K562 (cell line): ENCODE results near the gene SMCHD1. TPM values are rescaled to one million over a fixed set of nuclear protein-coding genes. Genes with fewer than 3 reads are reported as not detected.

Experiments
- ATF7 ChIP-seq: fragments of 450-650 bp; IDR thresholded peaks from 2 replicates; pipeline ENCODE4 v1.7.1; 2014; ENCODE audit warnings: mild to moderate bottlenecking, moderate library complexity
- DIDO1 ChIP-seq: fragments of 450-650 bp; IDR thresholded peaks from 2 replicates; pipeline ENCODE4 v1.6.1; 2016; ENCODE audit warnings: low read depth, missing biosample characterization, missing genetic modification characterization
- FOS ChIP-seq: IDR thresholded peaks from 3 replicates; pipeline ENCODE4 v1.6.1; 2011; ENCODE audit not compliant: insufficient read length; ENCODE audit errors: extremely low read depth
- KHSRP ChIP-seq: fragments of 450-650 bp; IDR thresholded peaks from 2 replicates; pipeline ENCODE4 v1.6.1; 2017
- NR2C2 ChIP-seq, 2 experiments: fragments of 200-800 bp in 1 of 2; sonication (Bioruptor generic) in 1 of 2; sonication (generic) in 1 of 2; formaldehyde crosslinking in 1 of 2; IDR thresholded peaks; 2 replicates each; pipeline versions ENCODE4 v1.6.1 to v1.8.0; 2016 to 2022; ENCODE audit warnings: mild to moderate bottlenecking in 1 of 2, missing compliant biosample characterization in 1 of 2, missing genetic modification characterization in 1 of 2, missing genetic modification reagents in 1 of 2
- POLR2AphosphoS2 ChIP-seq: IDR thresholded peaks from 2 replicates; pipeline ENCODE4 v1.6.1; 2012; ENCODE audit warnings: low read length, improper control_type of control experiment
- SRSF3 ChIP-seq: fragments of 200-400 bp; formaldehyde crosslinking; IDR thresholded peaks from 2 replicates; pipeline ENCODE4 v1.6.1; 2016; ENCODE audit warnings: mild to moderate bottlenecking, low read length, moderate library complexity; ENCODE audit not compliant: insufficient read depth
- polyA plus RNA-seq, 8 experiments: library from polyadenylated mRNA; depleted of rRNA in 4 of 8; stranded (reverse) in 5 of 8; unstranded in 3 of 8; fragments of >200 nt; fragmentation: Nextera tagmentation in 2 of 8; fragmentation: Illumina TruSeq in 1 of 8; extraction: Ambion mirVana in 2 of 8; extraction: Trizol in 1 of 8; gene quantifications; 2 replicates each; pipeline versions ENCODE4 v1.2.1 to v1.2.3, GENCODE V29; 2011 to 2014; ENCODE audit warnings: inconsistent platforms in 1 of 8, missing spikeins in 1 of 8
- total RNA-seq, 7 experiments: library from RNA; depleted of rRNA in 6 of 7; stranded (reverse); fragments of >200 nt in 6 of 7; fragmentation: Illumina TruSeq in 2 of 7; extraction: Trizol in 2 of 7; gene quantifications; 2 replicates each; pipeline versions ENCODE4 v1.2.1 to v1.2.3, GENCODE V29; 2011 to 2021; ENCODE audit warnings: low replicate concordance in 1 of 7
- TF ChIP-seq, protein P1 (sequence below): fragments of 450-650 bp; IDR thresholded peaks from 2 replicates; pipeline ENCODE4 v1.6.1; 2016; ENCODE audit warnings: mild to moderate bottlenecking, moderate library complexity
- TF ChIP-seq, protein P2 (sequence below): fragments of 450-650 bp; IDR thresholded peaks from 2 replicates; pipeline ENCODE4 v1.6.1; 2017; ENCODE audit warnings: mild to moderate bottlenecking, moderate library complexity

Gene SMCHD1
- total and polyA plus RNA-seq, 9 of the 15 experiments (the other 6 are each of a cell fraction or from before 2014, with no cell fraction given) = 6.3 to 144 (median 72.7) TPM

DNA sequence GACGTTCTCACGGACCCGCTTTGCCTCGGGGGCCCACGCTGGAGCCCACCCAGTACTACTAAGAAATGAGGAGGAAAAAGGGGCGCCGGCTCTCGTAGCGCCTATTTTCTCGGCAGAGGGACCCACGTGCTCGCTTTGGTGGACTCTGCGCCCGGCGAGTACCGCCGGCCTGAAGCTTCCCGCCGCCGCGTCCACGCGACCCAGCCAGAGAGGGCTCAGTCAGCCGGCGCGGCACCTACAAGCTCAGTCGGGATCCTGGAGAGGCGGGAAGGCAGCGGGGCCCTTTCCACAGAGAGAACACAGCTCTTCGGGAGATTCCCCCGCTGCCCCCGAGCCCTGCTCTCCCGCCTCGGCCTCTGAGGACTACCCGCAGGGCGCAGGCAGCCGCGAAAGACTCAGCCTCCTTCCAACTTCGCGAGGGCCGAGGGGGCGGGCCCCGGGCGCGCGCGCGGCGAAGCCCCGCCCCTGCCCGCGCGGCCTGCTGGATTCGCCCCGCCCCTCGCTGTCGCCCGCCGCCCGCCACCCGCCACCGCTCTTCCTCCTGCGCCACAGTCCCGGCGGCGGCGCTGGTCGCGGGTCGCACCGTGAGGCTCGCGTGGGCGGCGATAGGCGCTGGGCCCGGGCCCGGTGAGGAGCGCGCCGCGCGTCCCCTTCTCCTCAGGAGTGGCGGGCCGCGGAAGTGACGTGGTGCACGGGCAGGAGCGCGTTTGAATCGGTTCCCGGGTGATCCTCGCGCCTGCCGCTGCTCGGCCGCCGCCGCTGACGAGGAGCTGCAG lies at the start of gene SMCHD1 (continued):
- TF ChIP-seq, protein P1, sequence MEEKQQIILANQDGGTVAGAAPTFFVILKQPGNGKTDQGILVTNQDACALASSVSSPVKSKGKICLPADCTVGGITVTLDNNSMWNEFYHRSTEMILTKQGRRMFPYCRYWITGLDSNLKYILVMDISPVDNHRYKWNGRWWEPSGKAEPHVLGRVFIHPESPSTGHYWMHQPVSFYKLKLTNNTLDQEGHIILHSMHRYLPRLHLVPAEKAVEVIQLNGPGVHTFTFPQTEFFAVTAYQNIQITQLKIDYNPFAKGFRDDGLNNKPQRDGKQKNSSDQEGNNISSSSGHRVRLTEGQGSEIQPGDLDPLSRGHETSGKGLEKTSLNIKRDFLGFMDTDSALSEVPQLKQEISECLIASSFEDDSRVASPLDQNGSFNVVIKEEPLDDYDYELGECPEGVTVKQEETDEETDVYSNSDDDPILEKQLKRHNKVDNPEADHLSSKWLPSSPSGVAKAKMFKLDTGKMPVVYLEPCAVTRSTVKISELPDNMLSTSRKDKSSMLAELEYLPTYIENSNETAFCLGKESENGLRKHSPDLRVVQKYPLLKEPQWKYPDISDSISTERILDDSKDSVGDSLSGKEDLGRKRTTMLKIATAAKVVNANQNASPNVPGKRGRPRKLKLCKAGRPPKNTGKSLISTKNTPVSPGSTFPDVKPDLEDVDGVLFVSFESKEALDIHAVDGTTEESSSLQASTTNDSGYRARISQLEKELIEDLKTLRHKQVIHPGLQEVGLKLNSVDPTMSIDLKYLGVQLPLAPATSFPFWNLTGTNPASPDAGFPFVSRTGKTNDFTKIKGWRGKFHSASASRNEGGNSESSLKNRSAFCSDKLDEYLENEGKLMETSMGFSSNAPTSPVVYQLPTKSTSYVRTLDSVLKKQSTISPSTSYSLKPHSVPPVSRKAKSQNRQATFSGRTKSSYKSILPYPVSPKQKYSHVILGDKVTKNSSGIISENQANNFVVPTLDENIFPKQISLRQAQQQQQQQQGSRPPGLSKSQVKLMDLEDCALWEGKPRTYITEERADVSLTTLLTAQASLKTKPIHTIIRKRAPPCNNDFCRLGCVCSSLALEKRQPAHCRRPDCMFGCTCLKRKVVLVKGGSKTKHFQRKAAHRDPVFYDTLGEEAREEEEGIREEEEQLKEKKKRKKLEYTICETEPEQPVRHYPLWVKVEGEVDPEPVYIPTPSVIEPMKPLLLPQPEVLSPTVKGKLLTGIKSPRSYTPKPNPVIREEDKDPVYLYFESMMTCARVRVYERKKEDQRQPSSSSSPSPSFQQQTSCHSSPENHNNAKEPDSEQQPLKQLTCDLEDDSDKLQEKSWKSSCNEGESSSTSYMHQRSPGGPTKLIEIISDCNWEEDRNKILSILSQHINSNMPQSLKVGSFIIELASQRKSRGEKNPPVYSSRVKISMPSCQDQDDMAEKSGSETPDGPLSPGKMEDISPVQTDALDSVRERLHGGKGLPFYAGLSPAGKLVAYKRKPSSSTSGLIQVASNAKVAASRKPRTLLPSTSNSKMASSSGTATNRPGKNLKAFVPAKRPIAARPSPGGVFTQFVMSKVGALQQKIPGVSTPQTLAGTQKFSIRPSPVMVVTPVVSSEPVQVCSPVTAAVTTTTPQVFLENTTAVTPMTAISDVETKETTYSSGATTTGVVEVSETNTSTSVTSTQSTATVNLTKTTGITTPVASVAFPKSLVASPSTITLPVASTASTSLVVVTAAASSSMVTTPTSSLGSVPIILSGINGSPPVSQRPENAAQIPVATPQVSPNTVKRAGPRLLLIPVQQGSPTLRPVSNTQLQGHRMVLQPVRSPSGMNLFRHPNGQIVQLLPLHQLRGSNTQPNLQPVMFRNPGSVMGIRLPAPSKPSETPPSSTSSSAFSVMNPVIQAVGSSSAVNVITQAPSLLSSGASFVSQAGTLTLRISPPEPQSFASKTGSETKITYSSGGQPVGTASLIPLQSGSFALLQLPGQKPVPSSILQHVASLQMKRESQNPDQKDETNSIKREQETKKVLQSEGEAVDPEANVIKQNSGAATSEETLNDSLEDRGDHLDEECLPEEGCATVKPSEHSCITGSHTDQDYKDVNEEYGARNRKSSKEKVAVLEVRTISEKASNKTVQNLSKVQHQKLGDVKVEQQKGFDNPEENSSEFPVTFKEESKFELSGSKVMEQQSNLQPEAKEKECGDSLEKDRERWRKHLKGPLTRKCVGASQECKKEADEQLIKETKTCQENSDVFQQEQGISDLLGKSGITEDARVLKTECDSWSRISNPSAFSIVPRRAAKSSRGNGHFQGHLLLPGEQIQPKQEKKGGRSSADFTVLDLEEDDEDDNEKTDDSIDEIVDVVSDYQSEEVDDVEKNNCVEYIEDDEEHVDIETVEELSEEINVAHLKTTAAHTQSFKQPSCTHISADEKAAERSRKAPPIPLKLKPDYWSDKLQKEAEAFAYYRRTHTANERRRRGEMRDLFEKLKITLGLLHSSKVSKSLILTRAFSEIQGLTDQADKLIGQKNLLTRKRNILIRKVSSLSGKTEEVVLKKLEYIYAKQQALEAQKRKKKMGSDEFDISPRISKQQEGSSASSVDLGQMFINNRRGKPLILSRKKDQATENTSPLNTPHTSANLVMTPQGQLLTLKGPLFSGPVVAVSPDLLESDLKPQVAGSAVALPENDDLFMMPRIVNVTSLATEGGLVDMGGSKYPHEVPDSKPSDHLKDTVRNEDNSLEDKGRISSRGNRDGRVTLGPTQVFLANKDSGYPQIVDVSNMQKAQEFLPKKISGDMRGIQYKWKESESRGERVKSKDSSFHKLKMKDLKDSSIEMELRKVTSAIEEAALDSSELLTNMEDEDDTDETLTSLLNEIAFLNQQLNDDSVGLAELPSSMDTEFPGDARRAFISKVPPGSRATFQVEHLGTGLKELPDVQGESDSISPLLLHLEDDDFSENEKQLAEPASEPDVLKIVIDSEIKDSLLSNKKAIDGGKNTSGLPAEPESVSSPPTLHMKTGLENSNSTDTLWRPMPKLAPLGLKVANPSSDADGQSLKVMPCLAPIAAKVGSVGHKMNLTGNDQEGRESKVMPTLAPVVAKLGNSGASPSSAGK = peak; percentile 97
- peak; percentile 67 for TF ChIP-seq NR2C2 (CRISPR knock-in tag; IDR thresholded peaks at IDR 0.05)
- peak; percentile 95 for TF ChIP-seq NR2C2 (tag; IDR thresholded peaks at IDR 0.05)
- 0 out of 2 replicates have a peak, but pooled peaks have one; percentile 14 for TF ChIP-seq DIDO1 (tag)
- TF ChIP-seq SRSF3 = no peak
- TF ChIP-seq, protein P2, sequence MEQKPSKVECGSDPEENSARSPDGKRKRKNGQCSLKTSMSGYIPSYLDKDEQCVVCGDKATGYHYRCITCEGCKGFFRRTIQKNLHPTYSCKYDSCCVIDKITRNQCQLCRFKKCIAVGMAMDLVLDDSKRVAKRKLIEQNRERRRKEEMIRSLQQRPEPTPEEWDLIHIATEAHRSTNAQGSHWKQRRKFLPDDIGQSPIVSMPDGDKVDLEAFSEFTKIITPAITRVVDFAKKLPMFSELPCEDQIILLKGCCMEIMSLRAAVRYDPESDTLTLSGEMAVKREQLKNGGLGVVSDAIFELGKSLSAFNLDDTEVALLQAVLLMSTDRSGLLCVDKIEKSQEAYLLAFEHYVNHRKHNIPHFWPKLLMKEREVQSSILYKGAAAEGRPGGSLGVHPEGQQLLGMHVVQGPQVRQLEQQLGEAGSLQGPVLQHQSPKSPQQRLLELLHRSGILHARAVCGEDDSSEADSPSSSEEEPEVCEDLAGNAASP = no peak
- no peak for TF ChIP-seq KHSRP
- no peak for TF ChIP-seq FOS
- 0 out of 2 replicates have a peak, but pooled peaks have one; percentile 59 for TF ChIP-seq ATF7
- peak; percentile 68; the same call in 1 of the 2 replicates for TF ChIP-seq POLR2AphosphoS2
